Stimulated activated CD8-positive, alpha-beta memory T cell treated with anti-CD3 and anti-CD28 coated beads, Interleukin-12 subunit alpha, Interleukin-12 subunit beta, amount 100 ng/mL, for 4 hours (primary cell): ENCODE data around the gene SPAG16.

ENCODE experiments used
- DNase-seq: peaks from one replicate; pipeline ENCODE4 v3.0.0-alpha.2; 2020; ENCODE audit warnings: low read depth

The SPAG16 gene

GRCh38 chr2:214180071-214180470, 895.8 kb downstream of the SPAG16 start:
- DNase-seq: no peak

GRCh38 chr2:214180686-214181085, 896.4 kb downstream of the SPAG16 start:
- DNase-seq: no peak

- no peak for DNase-seq
Measured at GRCh38 chr2:214184461-214184860, 900.2 kb downstream of the SPAG16 start.

GRCh38 chr2:214185546-214185945, 901.3 kb downstream of the SPAG16 start:
- no peak for DNase-seq

GRCh38 chr2:214192711-214193110, 908.4 kb downstream of the SPAG16 start:
- no peak for DNase-seq

- DNase-seq: no peak
Measured at GRCh38 chr2:214193943-214194342, 909.7 kb downstream of the SPAG16 start.

- DNase-seq: no peak
Measured at GRCh38 chr2:214196260-214196659, 912.0 kb downstream of the SPAG16 start.

GRCh38 chr2:214201892-214202291, 917.6 kb downstream of the SPAG16 start:
- no peak for DNase-seq

GRCh38 chr2:214203214-214203613, 919.0 kb downstream of the SPAG16 start:
- no peak for DNase-seq

GRCh38 chr2:214203744-214204289, 919.6 kb downstream of the SPAG16 start:
- DNase-seq: no peak

GRCh38 chr2:214215107-214215506, 930.8 kb downstream of the SPAG16 start:
- DNase-seq: no peak

- DNase-seq: no peak
Measured at GRCh38 chr2:214217136-214217535, 932.9 kb downstream of the SPAG16 start.

- no peak for DNase-seq
Measured at GRCh38 chr2:214217599-214217998, 933.3 kb downstream of the SPAG16 start.

- no peak for DNase-seq
Measured at GRCh38 chr2:214220251-214220650, 936.0 kb downstream of the SPAG16 start.

GRCh38 chr2:214226061-214226460, 941.8 kb downstream of the SPAG16 start:
- no peak for DNase-seq

- no peak for DNase-seq
Measured at GRCh38 chr2:214232271-214232670, 948.0 kb downstream of the SPAG16 start.

- no peak for DNase-seq
Measured at GRCh38 chr2:214233164-214233563, 948.9 kb downstream of the SPAG16 start.

- DNase-seq: no peak
Measured at GRCh38 chr2:214242797-214243196, 958.5 kb downstream of the SPAG16 start.

GRCh38 chr2:214244847-214245246, 960.6 kb downstream of the SPAG16 start:
- no peak for DNase-seq

GRCh38 chr2:214246417-214246816, 962.2 kb downstream of the SPAG16 start:
- DNase-seq: no peak

- DNase-seq: no peak
Measured at GRCh38 chr2:214247531-214247930, 963.3 kb downstream of the SPAG16 start.

- DNase-seq: no peak
Measured at GRCh38 chr2:214255046-214255445, 970.8 kb downstream of the SPAG16 start.

- no peak for DNase-seq
Measured at GRCh38 chr2:214261683-214262082, 977.4 kb downstream of the SPAG16 start.

GRCh38 chr2:214264171-214264570, 979.9 kb downstream of the SPAG16 start:
- no peak for DNase-seq

- DNase-seq: no peak
Measured at GRCh38 chr2:214265991-214266489, 981.8 kb downstream of the SPAG16 start.
